ENCODE measurements around the gene TSPAN9. TPM values are rescaled to one million over a fixed set of nuclear protein-coding genes. Genes with fewer than 3 reads are reported as not detected.
A peak's percentile ranks its signal among the peaks of the same experiment; 100 is the strongest.

Gene TSPAN9
- total and polyA plus RNA-seq, 2 of the 4 experiments (the other 2 are of a cell fraction): 17.7 to 39.1 TPM

DNA sequence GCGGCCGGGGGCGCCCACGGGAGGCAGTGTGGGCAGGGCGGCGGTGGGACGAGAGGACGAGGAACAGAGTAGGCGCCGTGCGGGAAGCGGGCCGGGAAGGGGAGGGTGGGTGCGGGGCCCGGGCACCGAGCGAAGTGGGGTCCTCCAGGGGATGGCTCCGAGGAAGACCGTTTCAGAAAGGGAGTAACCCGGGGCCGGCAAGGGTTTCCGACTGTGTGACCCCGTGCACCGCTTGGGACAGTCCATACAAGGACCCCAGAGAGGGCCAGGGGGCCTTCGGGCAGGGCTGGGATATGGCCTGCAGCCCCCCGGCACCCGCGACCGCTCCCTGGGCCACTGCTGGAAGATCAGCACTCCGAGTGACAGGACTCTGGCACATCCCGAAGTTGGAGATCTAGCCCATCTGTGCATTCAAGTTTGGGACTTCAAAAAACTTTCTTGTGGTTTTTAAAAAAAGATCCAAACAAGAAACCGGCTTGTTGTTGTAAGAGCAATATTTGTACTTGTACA lies 448 bp downstream of the TSPAN9 start:
- no peak overlapping the region for H2BK120ac ChIP-seq (ENCODE audit: low read depth, low read length)
- BruUV-seq (replicated peaks): no TSS peak
- ChIA-PET CTCF (interaction anchor here (1.2 kb wide), 1 partner anchor 46 kb away, joined by 4 read pairs; no protein-coding TSS in a partner anchor), POLR2A (ENCODE audit: unreplicated experiment) (no interaction called here)
- H3K4me2 ChIP-seq (ENCODE audit: low read depth, low read length): peak overlapping the region; percentile 78
- H4K91ac ChIP-seq (ENCODE audit: insufficient read depth, low read depth, low read length): no peak overlapping the region
- DNase-seq (peak; percentile 45), ATAC-seq (ENCODE audit: low read depth) (peak; percentile 41)
- in situ Hi-C loops (cut with MboI; ENCODE audit: low sequenced_read_pairs): loop anchor here (5.0 kb wide), 1 partner anchor 200 kb away; no protein-coding TSS in a partner anchor
- dilution Hi-C loops (cut with HindIII; ENCODE audit: low sequenced_read_pairs, unreplicated experiment): no loop called here
- 0% methylated on average over 9 of the region's 32 CpGs; no CpG with 5 or more reads in 1 of the 2 experiments for WGBS, 2 experiments (ENCODE audit: extremely low coverage in 2 of 2, insufficient read length in 1 of 2)
- H3K79me1 ChIP-seq (ENCODE audit: low read depth in 1 of 2, low read length in 2 of 2): peaks cover 13 to 37% of the 10 kb centered on the region in 2 experiments
- no peak overlapping the region for H2BK15ac ChIP-seq (ENCODE audit: low read depth, low read length)
- no peak overlapping the region; the same call in 1 of the 2 replicates for H3K18ac ChIP-seq (ENCODE audit: low read depth, low read length)
- no peak overlapping the region for H2AK5ac ChIP-seq (ENCODE audit: low read depth, low read length)
- peak overlapping the region; percentile 94 for H2AK9ac ChIP-seq (replicated peaks; ENCODE audit: low read depth, low read length, poor library complexity)
- H2AFZ ChIP-seq (replicated peaks; ENCODE audit: low read length, poor library complexity): peak overlapping the region; percentile 94
- peaks cover 14% of the 10 kb centered on the region for H3K4me1 ChIP-seq (ENCODE audit: control insufficient read depth, insufficient read depth, low read length)
- H3K4ac ChIP-seq (ENCODE audit: low read depth, low read length): peak overlapping the region; percentile 13; the same call in 1 of the 2 replicates
- no peaks in the 10 kb centered on the region for H3K27me3 ChIP-seq (ENCODE audit: control insufficient read depth, insufficient read depth, low read length)
- H3K14ac ChIP-seq (replicated peaks; ENCODE audit: low read depth, low read length): peak overlapping the region; percentile 1; the same call in 1 of the 2 replicates
- no peak overlapping the region for H2BK20ac ChIP-seq (ENCODE audit: low read depth, low read length)
- intact Hi-C loops (cut with micrococcal nuclease): loop anchor here (5.0 kb wide), 1 partner anchor 40 kb away; no protein-coding TSS in a partner anchor
- H3K9ac ChIP-seq (ENCODE audit: low read depth, low read length): peak overlapping the region; percentile 65
- peaks cover 4% of the 10 kb centered on the region; the same call in 1 of the 2 replicates for H3K9me1 ChIP-seq (ENCODE audit: insufficient read depth, low read length)
- peak overlapping the region; percentile 75; the same call in 1 of the 2 replicates for H3K23ac ChIP-seq (ENCODE audit: low read depth, low read length)
- H4K5ac ChIP-seq (ENCODE audit: low read depth, low read length): no peak overlapping the region
- H2BK5ac ChIP-seq (ENCODE audit: low read depth, low read length, poor library complexity, severe bottlenecking): peak overlapping the region; percentile 42
- H3K36me3 ChIP-seq (ENCODE audit: control insufficient read depth, insufficient read depth, low read length): no peaks in the 10 kb centered on the region
- peak overlapping the region; percentile 64 for H3K4me3 ChIP-seq (ENCODE audit: insufficient read depth, low read depth, low read length)
- H3K56ac ChIP-seq (ENCODE audit: extremely low read depth, insufficient read depth, low read length): 0 out of 2 replicates have a peak overlapping the region, but pooled peaks have one; percentile 23
- peaks cover 14% of the 10 kb centered on the region; the same call in 1 of the 2 replicates for H4K20me1 ChIP-seq (ENCODE audit: insufficient read depth, low read length)
- H4K8ac ChIP-seq (ENCODE audit: low read depth in 2 of 2, low read length in 2 of 2): no peak overlapping the region
- no peaks in the 10 kb centered on the region for H3K9me3 ChIP-seq (ENCODE audit: control insufficient read depth, insufficient read depth, low read length)
- H3K27ac ChIP-seq (ENCODE audit: insufficient read depth, low read length): peak overlapping the region; percentile 64
- no peak for TF ChIP-seq RFX5 (IDR thresholded peaks at IDR 0.05; ENCODE audit: low read depth, low read length)
- TF ChIP-seq USF2 (IDR thresholded peaks at IDR 0.05; ENCODE audit: low read depth, low read length): no peak
- no peak for TF ChIP-seq CHD1 (IDR thresholded peaks at IDR 0.05; ENCODE audit: low read depth, low read length)
- no peak for TF ChIP-seq CEBPB (IDR thresholded peaks at IDR 0.05; ENCODE audit: low read depth, low read length)
- TF ChIP-seq SMC3 (IDR thresholded peaks at IDR 0.05; ENCODE audit: low read depth, low read length): no peak
- TF ChIP-seq, protein P1, sequence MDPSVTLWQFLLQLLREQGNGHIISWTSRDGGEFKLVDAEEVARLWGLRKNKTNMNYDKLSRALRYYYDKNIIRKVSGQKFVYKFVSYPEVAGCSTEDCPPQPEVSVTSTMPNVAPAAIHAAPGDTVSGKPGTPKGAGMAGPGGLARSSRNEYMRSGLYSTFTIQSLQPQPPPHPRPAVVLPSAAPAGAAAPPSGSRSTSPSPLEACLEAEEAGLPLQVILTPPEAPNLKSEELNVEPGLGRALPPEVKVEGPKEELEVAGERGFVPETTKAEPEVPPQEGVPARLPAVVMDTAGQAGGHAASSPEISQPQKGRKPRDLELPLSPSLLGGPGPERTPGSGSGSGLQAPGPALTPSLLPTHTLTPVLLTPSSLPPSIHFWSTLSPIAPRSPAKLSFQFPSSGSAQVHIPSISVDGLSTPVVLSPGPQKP (IDR thresholded peaks at IDR 0.05; ENCODE audit: borderline replicate concordance, low read depth, low read length): no peak
- TF ChIP-seq MAFK (IDR thresholded peaks at IDR 0.05; ENCODE audit: low read depth, low read length): no peak
- TF ChIP-seq POLR2A (IDR thresholded peaks at IDR 0.05; ENCODE audit: low read depth, low read length): no peak
- no peak for TF ChIP-seq MAZ (IDR thresholded peaks at IDR 0.05; ENCODE audit: borderline replicate concordance, low read depth, low read length)
- no peak for TF ChIP-seq NFE2L2 (IDR thresholded peaks at IDR 0.05; ENCODE audit: low read depth, low read length)
- TF ChIP-seq RAD21 (IDR thresholded peaks at IDR 0.05; ENCODE audit: low read length): no peak
- no peak for TF ChIP-seq FOS (IDR thresholded peaks at IDR 0.05; ENCODE audit: low read depth, low read length)
- TF ChIP-seq CTCF (conservative IDR thresholded peaks at IDR 0.05; ENCODE audit: low read depth, low read length): no peak
- no peak for TF ChIP-seq BHLHE40 (IDR thresholded peaks at IDR 0.05; ENCODE audit: low read depth, low read length)
- TF ChIP-seq MXI1 (IDR thresholded peaks at IDR 0.05; ENCODE audit: borderline replicate concordance, low read depth, low read length): no peak
